H1 (cell line): ENCODE results near the gene DIPK1A. TPM values are rescaled to one million over a fixed set of nuclear protein-coding genes. Genes with fewer than 3 reads are reported as not detected.

Source experiments
- CTCF ChIA-PET: fragments of 300-600 bp; sonication (Branson Sonifier 250); formaldehyde crosslinking; loops from one replicate; lab custom pipeline; 2021; ENCODE audit not compliant: partially characterized antibody; lab: Charles Lee
- POLR2A ChIA-PET: fragments of 300-600 bp; sonication (Branson Sonifier 250); formaldehyde crosslinking; loops from one replicate; lab custom pipeline; 2021; ENCODE audit warnings: inconsistent platforms; ENCODE audit not compliant: partially characterized antibody; lab: Charles Lee
- DNase-seq, 2 experiments: peaks; one replicate each; pipeline versions ENCODE4 v3.0.0 to v3.0.0-alpha.2; 2010 to 2022; ENCODE audit warnings: low spot score in 2 of 2, low read depth in 1 of 2, mixed read lengths in 1 of 2
- FAIRE-seq: peaks from 2 replicates; lab custom pipeline; 2011; peaks lifted over from hg19 to GRCh38; lab: Jason Lieb, UNC
- H2AFZ ChIP-seq: 2 replicates; pipeline ENCODE4 v1.8.1; 2012; ENCODE audit warnings: low read length, inconsistent platforms
- H2AK5ac ChIP-seq: 2 replicates; pipeline ENCODE4 v1.6.1; 2013; ENCODE audit warnings: low read depth, low read length
- H2BK120ac ChIP-seq: replicated peaks from 2 replicates; pipeline ENCODE3; 2013; ENCODE audit warnings: low read depth, low read length, inconsistent platforms
- H2BK12ac ChIP-seq: 2 replicates; pipeline ENCODE4 v1.6.1; 2013; ENCODE audit warnings: low read depth, low read length
- H2BK15ac ChIP-seq: 2 replicates; pipeline ENCODE4 v1.6.1; 2013; ENCODE audit warnings: low read length
- H2BK20ac ChIP-seq: 2 replicates; pipeline ENCODE4 v1.6.1; 2013; ENCODE audit warnings: low read length
- H2BK5ac ChIP-seq: 2 replicates; pipeline ENCODE4 v1.6.1; 2013; ENCODE audit warnings: low read depth, low read length
- H3K14ac ChIP-seq: 2 replicates; pipeline ENCODE4 v1.6.1; 2013; ENCODE audit warnings: inconsistent platforms; ENCODE audit not compliant: insufficient read length
- H3K18ac ChIP-seq: 2 replicates; pipeline ENCODE4 v1.6.1; 2013; ENCODE audit warnings: low read length; ENCODE audit errors: extremely low read depth
- H3K23ac ChIP-seq: 2 replicates; pipeline ENCODE4 v1.6.1; 2013; ENCODE audit warnings: inconsistent platforms; ENCODE audit not compliant: insufficient read length
- H3K23me2 ChIP-seq: 2 replicates; pipeline ENCODE4 v1.6.1; 2013; ENCODE audit warnings: low read depth, low read length
- H3K27ac ChIP-seq: 2 replicates; pipeline ENCODE4 v1.6.1; 2011; ENCODE audit warnings: low read depth, low read length, inconsistent platforms
- H3K27me3 ChIP-seq, 4 experiments: replicated peaks in 1 of 4; 1 replicate in 1 of 4; 2 replicates in 3 of 4; pipeline versions ENCODE4 v1.6.1 to v1.8.1; 2011 to 2013; ENCODE audit warnings: low read length in 3 of 4, mild to moderate bottlenecking in 3 of 4, inconsistent platforms in 2 of 4, mixed read lengths in 2 of 4, moderate library complexity in 1 of 4; ENCODE audit not compliant: control insufficient read depth in 3 of 4, insufficient read depth in 3 of 4; ENCODE audit errors: extremely low read depth in 1 of 4
- H3K36me3 ChIP-seq, 4 experiments: 2 replicates each; pipeline versions ENCODE4 v1.6.1 to v1.8.1; 2011 to 2013; ENCODE audit warnings: mild to moderate bottlenecking in 4 of 4, low read length in 3 of 4, moderate library complexity in 2 of 4, control low read depth in 1 of 4, inconsistent platforms in 1 of 4; ENCODE audit not compliant: insufficient read depth in 4 of 4, control insufficient read depth in 2 of 4
- H3K4ac ChIP-seq: replicated peaks from 2 replicates; pipeline ENCODE3; 2013; ENCODE audit warnings: low read length, low read depth, mixed read lengths, inconsistent platforms; ENCODE audit not compliant: insufficient read length
- H3K4me1 ChIP-seq, 4 experiments: replicated peaks in 1 of 4; 1 replicate in 1 of 4; 2 replicates in 3 of 4; pipeline versions ENCODE4 v1.6.1 to v1.8.1; 2011 to 2013; ENCODE audit warnings: low read length in 3 of 4, inconsistent platforms in 2 of 4, mixed read lengths in 1 of 4; ENCODE audit not compliant: insufficient read depth in 4 of 4, control insufficient read depth in 3 of 4
- H3K4me2 ChIP-seq, 2 experiments: 2 replicates each; pipeline versions ENCODE4 v1.6.1 to v1.8.1; 2011 to 2013; ENCODE audit warnings: low read depth in 2 of 2, low read length in 2 of 2, control low read depth in 1 of 2, inconsistent platforms in 1 of 2, mild to moderate bottlenecking in 1 of 2; ENCODE audit not compliant: insufficient read depth in 1 of 2
- H3K4me3 ChIP-seq, 4 experiments: fragments of 200-600, 300-600 bp in 1 of 4; sonication (generic), shearing (Covaris generic), sonication (Bioruptor Twin) in 1 of 4; 2 replicates each; pipeline versions ENCODE4 v1.5.1 to v1.8.1; 2011 to 2016; ENCODE audit warnings: low read length in 4 of 4, low read depth in 3 of 4, control low read depth in 2 of 4, inconsistent platforms in 2 of 4, mild to moderate bottlenecking in 2 of 4, mixed read lengths in 1 of 4, moderate library complexity in 1 of 4; ENCODE audit not compliant: insufficient read depth in 2 of 4; ENCODE audit errors: extremely low read depth in 1 of 4
- H3K56ac ChIP-seq: replicated peaks from 2 replicates; pipeline ENCODE3; 2013; ENCODE audit warnings: low read depth, mild to moderate bottlenecking, mixed read lengths, low read length, inconsistent platforms; ENCODE audit not compliant: insufficient read length
- H3K79me1 ChIP-seq: 2 replicates; pipeline ENCODE4 v1.6.1; 2013; ENCODE audit warnings: low read depth, low read length, control low read depth
- H3K79me2 ChIP-seq, 2 experiments: 2 replicates each; pipeline versions ENCODE4 v1.6.1 to v1.8.1; 2012 to 2013; ENCODE audit warnings: low read length in 2 of 2, mild to moderate bottlenecking in 2 of 2, inconsistent platforms in 1 of 2; ENCODE audit not compliant: insufficient read depth in 2 of 2, control insufficient read depth in 1 of 2
- H3K9ac ChIP-seq, 4 experiments: replicated peaks in 1 of 4; 1 replicate in 1 of 4; 2 replicates in 3 of 4; pipeline versions ENCODE4 v1.6.1 to v1.8.1; 2011 to 2013; ENCODE audit warnings: low read depth in 3 of 4, low read length in 3 of 4, control low read depth in 2 of 4, mild to moderate bottlenecking in 2 of 4, moderate library complexity in 2 of 4, inconsistent platforms in 1 of 4; ENCODE audit errors: extremely low read depth in 1 of 4
- H3K9me3 ChIP-seq, 2 experiments: 2 replicates each; pipeline versions ENCODE4 v1.6.1 to v1.8.1; 2012 to 2013; ENCODE audit warnings: mild to moderate bottlenecking in 2 of 2, moderate library complexity in 2 of 2, control low read depth in 1 of 2, inconsistent platforms in 1 of 2, low read depth in 1 of 2, low read length in 1 of 2, mixed read lengths in 1 of 2; ENCODE audit not compliant: insufficient read depth in 2 of 2
- H4K20me1 ChIP-seq, 2 experiments: replicated peaks in 1 of 2; 2 replicates each; pipeline versions ENCODE3 to v1.8.1; 2011 to 2013; ENCODE audit warnings: inconsistent platforms in 2 of 2, low read length in 2 of 2, mild to moderate bottlenecking in 1 of 2; ENCODE audit not compliant: insufficient read depth in 2 of 2, control insufficient read depth in 1 of 2
- H4K5ac ChIP-seq: 2 replicates; pipeline ENCODE4 v1.6.1; 2013; ENCODE audit warnings: low read length, low read depth, mixed read lengths, inconsistent platforms; ENCODE audit not compliant: insufficient read length
- H4K8ac ChIP-seq: 2 replicates; pipeline ENCODE4 v1.8.0; 2013; ENCODE audit warnings: mild to moderate bottlenecking, moderate library complexity, low read length, inconsistent platforms; ENCODE audit not compliant: insufficient read depth; ENCODE audit errors: extremely low read depth
- H4K91ac ChIP-seq: replicated peaks from 2 replicates; pipeline ENCODE3; 2013; ENCODE audit warnings: low read length, mixed read lengths, inconsistent platforms; ENCODE audit not compliant: insufficient read length
- BCL11A ChIP-seq, 2 experiments: IDR thresholded peaks; one replicate each; pipeline ENCODE4 v1.6.1; 2011; ENCODE audit warnings: low read depth in 2 of 2, low read length in 2 of 2, mild to moderate bottlenecking in 2 of 2
- CREB1 ChIP-seq: IDR thresholded peaks from 2 replicates; pipeline ENCODE4 v1.6.1; 2012; ENCODE audit warnings: inconsistent platforms
- CTCF ChIP-seq, 3 experiments: IDR thresholded peaks; 1 replicate in 2 of 3; 2 replicates in 1 of 3; pipeline versions ENCODE4 v1.5.1 to v1.6.1; 2011; ENCODE audit warnings: low read length in 3 of 3, mild to moderate bottlenecking in 3 of 3, inconsistent platforms in 2 of 3, low read depth in 1 of 3, moderate library complexity in 1 of 3; ENCODE audit not compliant: insufficient read depth in 1 of 3; ENCODE audit errors: control extremely low read depth in 1 of 3
- polyA plus RNA-seq, 7 experiments: library from polyadenylated mRNA; depleted of rRNA in 3 of 7; stranded (reverse) in 5 of 7; unstranded in 2 of 7; fragments of >200 nt in 5 of 7; fragments of 200-250 nt in 2 of 7; gene quantifications; 1 replicate in 5 of 7; 2 replicates in 1 of 7; 4 replicates in 1 of 7; pipeline versions ENCODE4 v1.2.1 to v1.2.3, GENCODE V29; 2011 to 2013; ENCODE audit warnings: missing spikeins in 2 of 7, mixed read lengths in 2 of 7
- total RNA-seq: library from RNA; stranded (reverse); fragmentation: NEBNext Ultra II Directional; extraction: Animal tissue kit (Norgen Biotek cat#: 25700); gene quantifications from 2 replicates; pipeline ENCODE4 v1.2.1, GENCODE V29; 2021

Gene DIPK1A
- total and polyA plus RNA-seq, 2 of the 8 experiments (the other 6 are each of a cell fraction or from before 2014, with no cell fraction given) = 2.5 to 5.0 TPM

GRCh38 chr1:92900539-92900938, 60.7 kb downstream of the DIPK1A start:
- Histone ChIP-seq H2AK5ac (no peak overlapping the region), H2BK120ac (no peak overlapping the region), H3K4me3 (no peak overlapping the region), H2BK15ac (no peak overlapping the region), H3K14ac (no peak overlapping the region), H3K9me3 (no peaks in the 10 kb centered on the region), H4K91ac (no peak overlapping the region), H4K20me1 (no peaks in the 10 kb centered on the region), H2BK20ac (no peak overlapping the region), H3K23me2 (no peaks in the 10 kb centered on the region), H3K23ac (no peak overlapping the region), H3K27me3 (no peaks in the 10 kb centered on the region), H3K36me3 (no peaks in the 10 kb centered on the region), H3K79me2 (no peaks in the 10 kb centered on the region), H3K4me2 (no peak overlapping the region), H3K79me1 (no peaks in the 10 kb centered on the region), H4K8ac (no peak overlapping the region), H3K4ac (no peak overlapping the region), H3K27ac (no peak overlapping the region), H3K18ac (no peak overlapping the region), H2AFZ (no peak overlapping the region), H2BK12ac (no peak overlapping the region), H3K9ac (no peak overlapping the region), H2BK5ac (no peak overlapping the region), H3K56ac (no peak overlapping the region), H4K5ac (no peak overlapping the region), H3K4me1 (no peaks in the 10 kb centered on the region)
- FAIRE-seq = no peak
- TF ChIP-seq BCL11A (IDR thresholded peaks at IDR 0.05; ENCODE audit: low read depth in 2 of 2, low read length in 2 of 2) = no peak
- no peak for TF ChIP-seq CREB1
- peak in 1 of 3 experiments; percentile 14; a peak in 1 of 4 replicates for TF ChIP-seq CTCF (IDR thresholded peaks at IDR 0.05; ENCODE audit: control extremely low read depth in 1 of 3, insufficient read depth in 1 of 3, low read depth in 1 of 3, low read length in 3 of 3)
- DNase-seq = no peak
- POLR2A ChIA-PET = interaction anchor here (0.7 kb wide), 1 partner anchor 108 kb away, joined by 3 read pairs; no protein-coding TSS in a partner anchor
- CTCF ChIA-PET = interaction anchor here (0.5 to 5.2 kb wide), 5 partner anchors 12 to 1934 kb away, joined by 3 to 22 read pairs (median 5); no protein-coding TSS in a partner anchor
